Fibroblast of mammary gland (primary cell): ENCODE measurements around the gene AMBRA1.
A peak's percentile ranks its signal among the peaks of the same experiment; 100 is the strongest.

Experiments
- DNase-seq: peaks from one replicate; pipeline ENCODE4 v3.0.0-alpha.2; 2010; ENCODE audit warnings: low read depth
- H3K4me3 ChIP-seq: 2 replicates; pipeline ENCODE4 v1.5.1; 2011; ENCODE audit warnings: low read depth, mild to moderate bottlenecking, low read length, moderate library complexity; ENCODE audit not compliant: control insufficient read depth
- TF ChIP-seq, protein P1 (sequence below): conservative IDR thresholded peaks from 2 replicates; pipeline ENCODE4 v1.5.1; 2011; ENCODE audit warnings: low read depth, low read length, inconsistent platforms; ENCODE audit not compliant: control insufficient read depth, insufficient read depth

The AMBRA1 gene

DNA sequence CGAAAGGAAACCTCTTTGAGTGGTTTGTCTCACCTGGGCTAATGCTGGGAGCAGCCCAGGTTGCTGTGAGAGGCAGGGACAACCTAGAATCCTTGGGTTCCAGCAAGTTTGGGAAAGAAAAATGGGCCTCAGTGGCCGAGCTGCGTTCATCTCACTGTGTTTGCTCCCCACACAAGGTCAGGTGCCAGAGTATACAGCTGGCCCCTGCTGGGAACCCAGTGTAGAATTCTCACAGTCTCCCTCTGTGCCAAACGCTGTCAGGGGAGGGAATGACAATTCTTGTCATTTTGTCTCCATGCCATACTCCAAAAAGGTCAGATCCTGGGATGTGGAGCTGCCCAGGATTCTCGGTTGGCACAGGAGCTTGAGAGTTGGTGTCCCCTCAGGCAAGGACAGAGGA lies 242.2 kb downstream of the AMBRA1 start:
- no peak for DNase-seq
- no peak overlapping the region for H3K4me3 ChIP-seq
- TF ChIP-seq, protein P1, sequence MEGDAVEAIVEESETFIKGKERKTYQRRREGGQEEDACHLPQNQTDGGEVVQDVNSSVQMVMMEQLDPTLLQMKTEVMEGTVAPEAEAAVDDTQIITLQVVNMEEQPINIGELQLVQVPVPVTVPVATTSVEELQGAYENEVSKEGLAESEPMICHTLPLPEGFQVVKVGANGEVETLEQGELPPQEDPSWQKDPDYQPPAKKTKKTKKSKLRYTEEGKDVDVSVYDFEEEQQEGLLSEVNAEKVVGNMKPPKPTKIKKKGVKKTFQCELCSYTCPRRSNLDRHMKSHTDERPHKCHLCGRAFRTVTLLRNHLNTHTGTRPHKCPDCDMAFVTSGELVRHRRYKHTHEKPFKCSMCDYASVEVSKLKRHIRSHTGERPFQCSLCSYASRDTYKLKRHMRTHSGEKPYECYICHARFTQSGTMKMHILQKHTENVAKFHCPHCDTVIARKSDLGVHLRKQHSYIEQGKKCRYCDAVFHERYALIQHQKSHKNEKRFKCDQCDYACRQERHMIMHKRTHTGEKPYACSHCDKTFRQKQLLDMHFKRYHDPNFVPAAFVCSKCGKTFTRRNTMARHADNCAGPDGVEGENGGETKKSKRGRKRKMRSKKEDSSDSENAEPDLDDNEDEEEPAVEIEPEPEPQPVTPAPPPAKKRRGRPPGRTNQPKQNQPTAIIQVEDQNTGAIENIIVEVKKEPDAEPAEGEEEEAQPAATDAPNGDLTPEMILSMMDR: no peak

DNA sequence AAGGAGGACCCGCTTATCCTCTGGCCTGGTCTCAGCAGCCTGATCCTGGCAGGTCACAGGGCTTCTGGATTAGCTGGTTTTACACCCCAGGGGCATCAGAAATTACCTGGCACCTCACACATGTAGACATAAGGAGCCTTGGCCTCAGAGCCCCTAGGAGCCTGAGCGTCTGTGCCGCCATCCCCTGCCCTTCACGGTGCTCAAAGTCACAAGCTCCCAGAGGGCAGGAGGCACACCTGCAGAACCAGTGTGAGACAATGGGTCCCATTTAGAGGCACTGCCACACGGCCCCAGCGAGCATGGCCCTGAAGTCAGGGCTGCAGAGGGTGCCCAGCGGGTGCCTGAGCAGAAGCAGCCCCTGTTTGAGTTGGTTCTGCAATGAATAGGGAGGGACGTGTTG lies 242.7 kb downstream of the AMBRA1 start:
- H3K4me3 ChIP-seq: no peak overlapping the region
- TF ChIP-seq, protein P1: no peak

DNA sequence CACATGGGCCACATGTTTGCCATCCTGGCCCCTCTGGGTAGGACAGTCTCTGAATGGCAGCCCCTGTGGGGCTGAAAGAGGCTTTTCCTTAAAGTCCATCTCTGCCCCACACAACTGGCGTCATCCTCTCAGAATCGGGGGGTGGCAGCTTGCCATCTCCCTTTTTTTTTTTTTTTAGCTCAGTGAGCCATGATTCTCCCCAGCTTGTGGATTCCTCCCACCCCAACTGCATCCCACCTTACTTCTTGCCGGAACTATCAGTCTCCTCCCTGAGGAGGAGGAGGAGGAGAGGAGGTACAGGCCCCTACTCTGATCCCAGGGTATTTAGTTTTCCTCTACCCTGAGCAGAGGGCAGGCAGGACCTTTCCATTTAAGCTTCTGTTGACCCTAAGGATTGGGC lies 243.1 kb downstream of the AMBRA1 start:
- TF ChIP-seq, protein P1: no peak
- no peak overlapping the region for H3K4me3 ChIP-seq
- no peak for DNase-seq

More for the DNA sequence above, 242.7 kb downstream of the AMBRA1 start:
- no peak for DNase-seq

DNA sequence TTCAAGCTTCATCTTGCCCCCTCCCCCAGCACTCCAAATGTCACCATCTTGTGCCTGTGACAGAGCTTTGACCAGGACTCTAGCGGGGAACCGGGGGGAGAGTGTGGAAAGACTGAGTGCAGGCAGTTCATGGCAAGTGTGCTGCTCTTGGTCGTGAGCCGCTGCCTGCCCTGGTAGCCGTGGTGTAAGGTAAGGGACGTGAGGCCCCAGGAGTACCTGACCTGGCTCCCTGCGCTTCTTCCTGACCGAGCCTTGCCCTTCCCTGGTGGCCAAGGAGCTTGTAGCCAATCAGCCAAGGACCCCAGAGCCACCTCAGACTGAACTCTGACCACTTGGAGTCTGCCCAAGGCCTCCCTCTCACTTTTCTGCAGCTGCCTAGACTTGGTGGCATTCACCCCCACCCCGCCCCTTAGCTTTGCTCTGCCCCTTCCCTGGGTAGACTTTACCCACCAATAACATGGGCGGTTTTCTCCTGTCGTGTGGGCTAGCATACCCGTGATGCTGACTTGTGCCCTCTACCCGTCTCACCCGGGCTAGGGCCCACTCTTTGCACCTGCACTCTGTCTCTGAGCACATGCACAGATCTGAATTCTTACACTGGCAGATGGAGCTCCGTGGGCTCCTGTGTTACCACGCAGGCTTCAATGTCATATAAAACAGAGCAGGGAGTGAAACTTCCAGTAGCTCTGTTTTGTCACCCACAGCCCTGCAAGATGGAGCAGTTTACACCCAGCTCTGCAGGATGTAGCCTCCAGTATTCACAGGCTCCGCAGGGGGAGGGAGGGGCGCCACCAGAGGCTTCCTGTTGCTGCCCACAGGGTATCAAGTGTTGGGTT lies 245.0 kb downstream of the AMBRA1 start:
- TF ChIP-seq, protein P1: no peak
- DNase-seq: no peak
- peak overlapping the region; percentile 81 for H3K4me3 ChIP-seq

DNA sequence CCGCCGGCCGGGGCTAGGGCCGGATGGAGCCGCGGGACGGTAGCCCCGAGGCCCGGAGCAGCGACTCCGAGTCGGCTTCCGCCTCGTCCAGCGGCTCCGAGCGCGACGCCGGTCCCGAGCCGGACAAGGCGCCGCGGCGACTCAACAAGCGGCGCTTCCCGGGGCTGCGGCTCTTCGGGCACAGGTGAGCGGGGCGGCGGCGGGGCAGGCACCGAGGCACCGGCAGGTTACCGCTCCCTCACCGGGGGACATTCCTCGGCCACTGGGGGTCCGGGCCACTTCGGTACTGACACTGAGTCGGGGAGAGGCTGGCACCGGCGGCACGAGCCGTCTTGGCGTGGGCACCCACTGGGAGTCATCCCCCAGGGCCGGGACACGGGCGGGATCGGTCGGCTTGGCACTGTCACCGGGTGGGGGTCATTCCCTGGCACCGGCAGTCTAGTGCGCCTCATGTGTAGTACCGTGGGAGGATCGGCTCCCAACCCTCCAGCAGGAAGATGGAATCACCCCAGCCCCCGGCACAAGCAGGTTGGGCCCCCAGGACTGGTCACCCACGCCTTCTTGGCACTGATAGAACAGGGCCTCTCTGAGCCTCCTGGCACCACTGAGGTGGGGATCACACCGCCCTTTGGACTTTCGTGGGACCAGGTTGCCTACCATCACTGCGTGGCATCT lies 246.0 kb downstream of the AMBRA1 start:
- peak overlapping the region; percentile 81 for H3K4me3 ChIP-seq
- no peak for DNase-seq
- TF ChIP-seq, protein P1: no peak

DNA sequence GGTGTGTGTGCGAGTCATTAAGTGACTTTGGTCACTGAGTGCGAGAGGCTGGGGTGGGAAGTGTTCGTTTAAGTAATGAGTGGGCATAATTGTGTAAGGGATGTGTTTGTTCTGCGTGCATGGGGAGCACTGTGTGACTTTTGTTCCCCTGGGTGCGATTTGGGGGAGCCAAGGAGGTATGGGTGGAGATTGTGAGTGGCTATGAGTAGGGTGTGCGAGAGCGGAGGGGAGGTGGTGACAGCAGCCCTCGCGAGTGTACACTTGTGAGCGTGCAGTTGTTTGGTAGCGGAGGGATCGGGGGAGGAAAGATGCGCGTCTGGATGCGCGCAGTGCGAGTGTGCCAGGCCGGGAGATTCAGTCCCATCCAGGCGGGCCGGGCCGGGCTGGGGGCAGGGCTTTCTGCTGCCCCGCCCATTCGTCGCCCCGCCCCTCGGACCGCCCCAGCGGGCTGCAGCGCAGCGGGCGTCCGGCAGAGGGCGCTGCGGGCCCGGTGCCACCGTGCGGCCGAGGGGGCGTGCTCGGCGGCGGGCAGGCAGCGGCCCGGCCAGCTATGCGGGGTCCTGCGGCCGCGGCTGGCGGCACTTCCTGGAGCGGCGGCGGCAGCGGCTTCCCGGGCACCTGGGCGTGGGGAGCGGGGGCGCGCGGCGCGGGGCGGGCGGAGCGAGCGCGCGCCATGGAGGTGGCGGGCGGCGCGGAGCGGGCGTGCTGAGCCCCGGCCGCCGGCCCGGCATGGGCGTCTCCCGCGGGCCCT lies 246.8 kb downstream of the AMBRA1 start, which contains the start of gene DGKZ:
Gene DGKZ (plus strand): TSS at position 578 of the 751 bp plus-strand sequence. CDS start 197 bp downstream, outside the sequence.
- H3K4me3 ChIP-seq: peak within 1 kb of the TSS; percentile 81
- DNase-seq: peak; percentile 68
- TF ChIP-seq, protein P1: no peak
